ENCODE data around the gene DSCAML1. TPM values are rescaled to one million over a fixed set of nuclear protein-coding genes. Genes with fewer than 3 reads are reported as not detected.

DSCAML1 gene
- total RNA-seq, 1 experiment from 2014 or later = not detected

GRCh38 chr11:117808784-117809183 lies 11.8 kb upstream of the DSCAML1 start:
- DNase-seq (ENCODE audit: low read depth, low spot score) = no peak
- Histone ChIP-seq H3K9me2 (ENCODE audit: insufficient read depth) (no peaks in the 10 kb centered on the region), H4K20me1 (ENCODE audit: insufficient read depth) (no peaks in the 10 kb centered on the region), H2AFZ (ENCODE audit: low read depth, low read length, poor library complexity, severe bottlenecking) (peak overlapping the region; percentile 87), H3K9ac (ENCODE audit: low read length) (peak overlapping the region; percentile 10; the same call in 1 of the 2 replicates), H3K27me3 (ENCODE audit: insufficient read depth, low read length) (no peaks in the 10 kb centered on the region), H3K27ac (ENCODE audit: low read depth, low read length) (no peak overlapping the region), H3K36me3 (ENCODE audit: control insufficient read depth in 1 of 2, insufficient read depth in 2 of 2, low read length in 2 of 2) (no peaks in the 10 kb centered on the region), H3K4me2 (ENCODE audit: low read length) (peak overlapping the region; percentile 76), H3K9me3 (ENCODE audit: control insufficient read depth in 1 of 2, insufficient read depth in 1 of 2, low read depth in 1 of 2, low read length in 2 of 2) (no peaks in the 10 kb centered on the region), H3K4me3 (replicated peaks in 1 of 2; ENCODE audit: low read depth in 1 of 2, low read length in 2 of 2) (peak overlapping the region; percentile 19 to 42), H3K79me2 (ENCODE audit: insufficient read depth, low read length) (no peaks in the 10 kb centered on the region), H3K4me1 (ENCODE audit: control insufficient read depth in 1 of 2, insufficient read depth in 2 of 2, low read length in 2 of 2) (peaks cover 6 to 13% of the 10 kb centered on the region in 2 experiments; a peak in 3 of 4 replicates)
- peak; percentile 41 for ATAC-seq
- CTCF ChIA-PET = interaction anchor here (0.7 to 3.2 kb wide), 10 partner anchors 8 to 382 kb away, joined by 3 to 90 read pairs (median 15); no protein-coding TSS in a partner anchor
- TF ChIP-seq EGR1 (IDR thresholded peaks at IDR 0.05; ENCODE audit: low read depth) (peak; percentile 72), CTCF (IDR thresholded peaks at IDR 0.05 in 2 of 3, conservative IDR thresholded peaks at IDR 0.05 in 1 of 3; ENCODE audit: borderline replicate concordance in 1 of 3, insufficient read depth in 1 of 3, low read depth in 2 of 3, low read length in 2 of 3) (no peak), CBX3 (IDR thresholded peaks at IDR 0.05; ENCODE audit: low read depth) (peak; percentile 52; the same call in 1 of the 2 replicates)
- RAD21 ChIA-PET (ENCODE audit: low non-redundant PET in 1 of 2, low total read pairs in 2 of 2, uncharacterized antibody in 2 of 2, unreplicated experiment in 2 of 2) = interaction anchor here (0.7 to 1.6 kb wide), 6 partner anchors 9 to 383 kb away, joined by 3 to 16 read pairs (median 4); no protein-coding TSS in a partner anchor
- POLR2A ChIA-PET = interaction anchor here (1.0 to 1.2 kb wide), 3 partner anchors 9 to 382 kb away, joined by 3 to 4 read pairs (median 4); no protein-coding TSS in a partner anchor
- BruUV-seq (replicated peaks) = no TSS peak
- intact Hi-C loops (cut with micrococcal nuclease) = loop anchor here (2.0 to 5.0 kb wide), 4 partner anchors 364 to 479 kb away; no protein-coding TSS in a partner anchor

All from HCT116 (cell line).